Ishikawa (cell line): ENCODE measurements around the gene ROPN1.

Experiments
- CEBPB ChIP-seq: IDR thresholded peaks from 2 replicates; pipeline ENCODE4 v1.6.1; 2012
- CREB1 ChIP-seq: IDR thresholded peaks from 2 replicates; pipeline ENCODE4 v1.6.1; 2012; ENCODE audit warnings: low read depth
- EGR1 ChIP-seq: IDR thresholded peaks from 2 replicates; pipeline ENCODE4 v1.6.1; 2012
- EP300 ChIP-seq: IDR thresholded peaks from 2 replicates; pipeline ENCODE4 v1.6.1; 2012; ENCODE audit warnings: borderline replicate concordance
- FOXM1 ChIP-seq: IDR thresholded peaks from 2 replicates; pipeline ENCODE4 v1.6.1; 2012; ENCODE audit warnings: low read depth, borderline replicate concordance
- MAX ChIP-seq: IDR thresholded peaks from 2 replicates; pipeline ENCODE4 v1.6.1; 2012
- NFIC ChIP-seq: IDR thresholded peaks from 2 replicates; pipeline ENCODE4 v1.6.1; 2012
- RAD21 ChIP-seq: IDR thresholded peaks from 2 replicates; pipeline ENCODE4 v1.6.1; 2012; ENCODE audit warnings: low read depth
- REST ChIP-seq: IDR thresholded peaks from 2 replicates; pipeline ENCODE4 v1.6.1; 2012; ENCODE audit warnings: low read depth, mild to moderate bottlenecking
- TAF1 ChIP-seq: IDR thresholded peaks from 2 replicates; pipeline ENCODE4 v1.6.1; 2012; ENCODE audit warnings: low read depth, mild to moderate bottlenecking
- TCF12 ChIP-seq: IDR thresholded peaks from 2 replicates; pipeline ENCODE4 v1.6.1; 2012; ENCODE audit warnings: low read depth
- TEAD4 ChIP-seq: IDR thresholded peaks from 2 replicates; pipeline ENCODE4 v1.6.1; 2012
- USF1 ChIP-seq: IDR thresholded peaks from 2 replicates; pipeline ENCODE4 v1.6.1; 2012
- YY1 ChIP-seq: IDR thresholded peaks from 2 replicates; pipeline ENCODE4 v1.6.1; 2012; ENCODE audit warnings: low read depth
- ZBTB7A ChIP-seq: IDR thresholded peaks from 2 replicates; pipeline ENCODE4 v1.6.1; 2012; ENCODE audit warnings: low read depth

ROPN1 gene

GRCh38 chr3:123951522-123952447, 40.1 kb downstream of the ROPN1 start:
- no peak for TF ChIP-seq YY1
- TF ChIP-seq TEAD4 = no peak
- TF ChIP-seq TAF1 = no peak
- no peak for TF ChIP-seq TCF12
- no peak for TF ChIP-seq CREB1
- TF ChIP-seq NFIC = no peak
- no peak for TF ChIP-seq MAX
- no peak for TF ChIP-seq EGR1
- TF ChIP-seq RAD21 = no peak
- no peak for TF ChIP-seq REST
- no peak for TF ChIP-seq CEBPB
- TF ChIP-seq FOXM1 = no peak
- TF ChIP-seq USF1 = no peak
- no peak for TF ChIP-seq EP300
- no peak for TF ChIP-seq ZBTB7A

GRCh38 chr3:123949641-123950040, 42.3 kb downstream of the ROPN1 start:
- TF ChIP-seq MAX = no peak
- TF ChIP-seq TEAD4 = no peak
- TF ChIP-seq YY1 = no peak
- no peak for TF ChIP-seq EGR1
- no peak for TF ChIP-seq RAD21
- TF ChIP-seq FOXM1 = no peak
- TF ChIP-seq TCF12 = no peak
- no peak for TF ChIP-seq ZBTB7A

- no peak for TF ChIP-seq RAD21
- no peak for TF ChIP-seq YY1
- TF ChIP-seq TEAD4 = no peak
- TF ChIP-seq REST = no peak
- no peak for TF ChIP-seq EP300
- no peak for TF ChIP-seq TAF1
- no peak for TF ChIP-seq CREB1
- TF ChIP-seq TCF12 = no peak
- TF ChIP-seq FOXM1 = no peak
- TF ChIP-seq EGR1 = no peak
- TF ChIP-seq NFIC = no peak
- TF ChIP-seq MAX = no peak
- no peak for TF ChIP-seq USF1
- TF ChIP-seq CEBPB = no peak
- no peak for TF ChIP-seq ZBTB7A
These were observed 43.5 kb downstream of the ROPN1 start for GRCh38 chr3:123948449-123948848.

GRCh38 chr3:123947482-123947881, 44.4 kb downstream of the ROPN1 start:
- TF ChIP-seq ZBTB7A (no peak), EP300 (no peak), NFIC (no peak)

GRCh38 chr3:123941542-123941941, 50.4 kb downstream of the ROPN1 start:
- TF ChIP-seq YY1 = no peak
- TF ChIP-seq TCF12 = no peak
- TF ChIP-seq REST = no peak
- no peak for TF ChIP-seq RAD21
- TF ChIP-seq USF1 = no peak
